PFSK-1 (cell line): ENCODE results near the gene SRL.

Source experiments
- FOXP2 ChIP-seq: optimal IDR thresholded peaks from 2 replicates; pipeline ENCODE3; 2011; ENCODE audit warnings: borderline replicate concordance, control low read depth, inconsistent platforms; ENCODE audit not compliant: insufficient read depth; ENCODE audit errors: extremely low read length, extremely low read depth
- POLR2AphosphoS5 ChIP-seq: IDR thresholded peaks from 2 replicates; pipeline ENCODE4 v1.6.1; 2012; ENCODE audit warnings: low read depth, mild to moderate bottlenecking, control low read depth, low read length, moderate library complexity
- REST ChIP-seq, 2 experiments: IDR thresholded peaks; 2 replicates each; pipeline versions ENCODE4 v1.6.1 to v1.8.0; 2011 to 2012; ENCODE audit warnings: low read depth in 2 of 2, low read length in 2 of 2, control low read depth in 1 of 2, inconsistent platforms in 1 of 2, mild to moderate bottlenecking in 1 of 2, moderate library complexity in 1 of 2; ENCODE audit not compliant: insufficient read depth in 1 of 2
- SIN3A ChIP-seq: IDR thresholded peaks from 2 replicates; pipeline ENCODE4 v1.6.1; 2012; ENCODE audit warnings: mild to moderate bottlenecking, low read length, moderate library complexity, borderline replicate concordance; ENCODE audit not compliant: insufficient read depth
- TAF1 ChIP-seq: IDR thresholded peaks from 2 replicates; pipeline ENCODE4 v1.6.1; 2012; ENCODE audit warnings: low read length, control low read depth, borderline replicate concordance; ENCODE audit not compliant: insufficient read depth

The SRL gene

GRCh38 chr16:4202615-4203345 lies 39.1 kb downstream of the SRL start:
- TF ChIP-seq SIN3A = no peak
- no peak for TF ChIP-seq FOXP2
- TF ChIP-seq TAF1 = no peak
- no peak for TF ChIP-seq REST (IDR thresholded peaks at IDR 0.05; ENCODE audit: insufficient read depth in 1 of 2, low read depth in 2 of 2, low read length in 2 of 2)

- TF ChIP-seq TAF1 = no peak
- no peak for TF ChIP-seq POLR2AphosphoS5
- no peak for TF ChIP-seq FOXP2
- no peak for TF ChIP-seq SIN3A
- no peak for TF ChIP-seq REST (IDR thresholded peaks at IDR 0.05; ENCODE audit: insufficient read depth in 1 of 2, low read depth in 2 of 2, low read length in 2 of 2)
Measured at GRCh38 chr16:4200781-4201137, 41.1 kb downstream of the SRL start.

- TF ChIP-seq POLR2AphosphoS5 (no peak), TAF1 (no peak), SIN3A (no peak), FOXP2 (no peak), REST (IDR thresholded peaks at IDR 0.05; ENCODE audit: insufficient read depth in 1 of 2, low read depth in 2 of 2, low read length in 2 of 2) (no peak)
Measured at GRCh38 chr16:4200000-4200780, 41.7 kb downstream of the SRL start.

GRCh38 chr16:4198816-4199215 lies 43.1 kb downstream of the SRL start:
- TF ChIP-seq SIN3A (no peak), POLR2AphosphoS5 (no peak)

GRCh38 chr16:4194661-4195060 lies 47.2 kb downstream of the SRL start:
- TF ChIP-seq TAF1 = no peak
- no peak for TF ChIP-seq POLR2AphosphoS5
- TF ChIP-seq FOXP2 = no peak
- TF ChIP-seq SIN3A = no peak
- no peak for TF ChIP-seq REST (IDR thresholded peaks at IDR 0.05; ENCODE audit: insufficient read depth in 1 of 2, low read depth in 2 of 2, low read length in 2 of 2)
